ENCODE measurements around the gene SLC8A1.
A peak's percentile ranks its signal among the peaks of the same experiment; 100 is the strongest.

Gene SLC8A1

GRCh38 chr2:40251137-40251536, 200.8 kb downstream of the SLC8A1 start:
- no peak overlapping the region for H3K4me3 ChIP-seq (ENCODE audit: low read depth, low read length)
- no peak for TF ChIP-seq CTCF (IDR thresholded peaks at IDR 0.05; ENCODE audit: low read depth, low read length)

DNA sequence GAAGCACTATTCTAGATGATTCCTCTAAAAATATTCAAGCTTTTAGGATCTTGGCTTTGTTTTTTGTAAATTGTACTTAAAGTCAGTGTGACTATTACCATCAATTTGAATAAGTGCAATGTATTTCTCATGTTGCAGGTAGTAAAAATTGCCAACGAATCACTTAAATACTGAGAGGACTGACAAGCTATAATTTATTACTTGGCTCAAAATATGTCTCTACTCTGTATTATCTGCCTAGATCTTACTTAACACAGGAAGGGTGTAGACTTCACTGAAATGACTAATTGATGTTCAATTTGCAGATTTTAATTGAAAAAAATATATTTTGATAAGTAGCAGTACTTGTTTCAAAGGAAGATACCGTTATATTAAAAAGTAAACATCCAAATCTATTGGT, 202.3 kb downstream of the SLC8A1 start:
- H3K4me3 ChIP-seq (ENCODE audit: low read depth, low read length): no peak overlapping the region
- TF ChIP-seq CTCF (IDR thresholded peaks at IDR 0.05; ENCODE audit: low read depth, low read length): no peak

GRCh38 chr2:40248294-40248693, 203.6 kb downstream of the SLC8A1 start:
- TF ChIP-seq CTCF (IDR thresholded peaks at IDR 0.05; ENCODE audit: low read depth, low read length): no peak

GRCh38 chr2:40244675-40245074, 207.2 kb downstream of the SLC8A1 start:
- TF ChIP-seq CTCF (IDR thresholded peaks at IDR 0.05; ENCODE audit: low read depth, low read length): peak; percentile 64
- no peak overlapping the region for H3K4me3 ChIP-seq (ENCODE audit: low read depth, low read length)

More at GRCh38 chr2:40248294-40248693, 203.6 kb downstream of the SLC8A1 start:
- H3K4me3 ChIP-seq (ENCODE audit: low read depth, low read length): no peak overlapping the region

- TF ChIP-seq CTCF (IDR thresholded peaks at IDR 0.05; ENCODE audit: low read depth, low read length): no peak
- H3K4me3 ChIP-seq (ENCODE audit: low read depth, low read length): no peak overlapping the region
These were observed 207.6 kb downstream of the SLC8A1 start for GRCh38 chr2:40244251-40244650.

GRCh38 chr2:40243581-40244187, 208.2 kb downstream of the SLC8A1 start:
- no peak overlapping the region for H3K4me3 ChIP-seq (ENCODE audit: low read depth, low read length)
- TF ChIP-seq CTCF (IDR thresholded peaks at IDR 0.05; ENCODE audit: low read depth, low read length): no peak

- H3K4me3 ChIP-seq (ENCODE audit: low read depth, low read length): no peak overlapping the region
- TF ChIP-seq CTCF (IDR thresholded peaks at IDR 0.05; ENCODE audit: low read depth, low read length): no peak
These were observed 209.6 kb downstream of the SLC8A1 start for GRCh38 chr2:40242315-40242714.
